K562 (cell line): Measurements from ENCODE around the gene ZCCHC14. TPM values are rescaled to one million over a fixed set of nuclear protein-coding genes. Genes with fewer than 3 reads are reported as not detected.
A peak's percentile ranks its signal among the peaks of the same experiment; 100 is the strongest.

ENCODE experiments used
- ARID3B ChIP-seq: fragments of 250-450 bp; sonication (Bioruptor Pico); IDR thresholded peaks from 2 replicates; pipeline ENCODE4 v1.4.0; 2020; ENCODE audit warnings: borderline replicate concordance
- ETV5 ChIP-seq: sonication (generic); formaldehyde crosslinking; IDR thresholded peaks from 2 replicates; pipeline ENCODE4 v1.4.0; 2020; ENCODE audit warnings: low read depth, mild to moderate bottlenecking, missing genetic modification reagents
- EZH2 ChIP-seq: IDR thresholded peaks from 2 replicates; pipeline ENCODE4 v1.6.1; 2012; ENCODE audit warnings: low read depth, mild to moderate bottlenecking, inconsistent platforms, low read length, borderline replicate concordance
- FOXJ2 ChIP-seq: fragments of 200-800 bp; sonication (Bioruptor generic); IDR thresholded peaks from 2 replicates; pipeline ENCODE4 v1.6.1; 2016; ENCODE audit warnings: missing genetic modification characterization, missing compliant biosample characterization
- HDAC2 ChIP-seq: fragments of 450-650 bp; IDR thresholded peaks from 2 replicates; pipeline ENCODE4 v1.6.1; 2016; ENCODE audit warnings: mild to moderate bottlenecking
- HOXB6 ChIP-seq: fragments of 250-450 bp; sonication (Bioruptor Pico); IDR thresholded peaks from 2 replicates; pipeline ENCODE4 v1.5.1; 2022; ENCODE audit warnings: mild to moderate bottlenecking, borderline replicate concordance
- NCOR1 ChIP-seq: fragments of 450-650 bp; IDR thresholded peaks from 2 replicates; pipeline ENCODE4 v1.6.1; 2016; ENCODE audit warnings: mild to moderate bottlenecking, moderate library complexity
- NFATC3 ChIP-seq: fragments of 450-650 bp; IDR thresholded peaks from 2 replicates; pipeline ENCODE4 v1.6.1; 2017; ENCODE audit warnings: mild to moderate bottlenecking
- THRB ChIP-seq: fragments of 450-650 bp; formaldehyde crosslinking; conservative IDR thresholded peaks from 2 replicates; pipeline ENCODE4 v1.4.0; 2022; ENCODE audit warnings: mild to moderate bottlenecking, missing genetic modification characterization
- ZNF184 ChIP-seq: sonication (generic); formaldehyde crosslinking; IDR thresholded peaks from 2 replicates; pipeline ENCODE4 v1.5.0; 2020; ENCODE audit warnings: missing genetic modification reagents
- polyA plus RNA-seq, 8 experiments: library from polyadenylated mRNA; depleted of rRNA in 4 of 8; stranded (reverse) in 5 of 8; unstranded in 3 of 8; fragments of >200 nt; fragmentation: Nextera tagmentation in 2 of 8; fragmentation: Illumina TruSeq in 1 of 8; extraction: Ambion mirVana in 2 of 8; extraction: Trizol in 1 of 8; gene quantifications; 2 replicates each; pipeline versions ENCODE4 v1.2.1 to v1.2.3, GENCODE V29; 2011 to 2014; ENCODE audit warnings: inconsistent platforms in 1 of 8, missing spikeins in 1 of 8
- total RNA-seq, 7 experiments: library from RNA; depleted of rRNA in 6 of 7; stranded (reverse); fragments of >200 nt in 6 of 7; fragmentation: Illumina TruSeq in 2 of 7; extraction: Trizol in 2 of 7; gene quantifications; 2 replicates each; pipeline versions ENCODE4 v1.2.1 to v1.2.3, GENCODE V29; 2011 to 2021; ENCODE audit warnings: low replicate concordance in 1 of 7
- TF ChIP-seq, protein P1 (sequence below): fragments of 200-600 bp; sonication (generic); IDR thresholded peaks from one replicate; pipeline ENCODE4 v1.6.1; 2012; ENCODE audit warnings: mild to moderate bottlenecking, low read depth, low read length, inconsistent platforms
- TF ChIP-seq, protein P2 (sequence below): sonication (generic); formaldehyde crosslinking; IDR thresholded peaks from 2 replicates; pipeline ENCODE4 v1.8.0; 2022; ENCODE audit warnings: missing genetic modification reagents, mild to moderate bottlenecking, moderate library complexity, borderline replicate concordance

The ZCCHC14 gene
- total and polyA plus RNA-seq, 9 of the 15 experiments (the other 6 are each of a cell fraction or from before 2014, with no cell fraction given) = 1.5 to 12.4 (median 2.9) TPM

DNA sequence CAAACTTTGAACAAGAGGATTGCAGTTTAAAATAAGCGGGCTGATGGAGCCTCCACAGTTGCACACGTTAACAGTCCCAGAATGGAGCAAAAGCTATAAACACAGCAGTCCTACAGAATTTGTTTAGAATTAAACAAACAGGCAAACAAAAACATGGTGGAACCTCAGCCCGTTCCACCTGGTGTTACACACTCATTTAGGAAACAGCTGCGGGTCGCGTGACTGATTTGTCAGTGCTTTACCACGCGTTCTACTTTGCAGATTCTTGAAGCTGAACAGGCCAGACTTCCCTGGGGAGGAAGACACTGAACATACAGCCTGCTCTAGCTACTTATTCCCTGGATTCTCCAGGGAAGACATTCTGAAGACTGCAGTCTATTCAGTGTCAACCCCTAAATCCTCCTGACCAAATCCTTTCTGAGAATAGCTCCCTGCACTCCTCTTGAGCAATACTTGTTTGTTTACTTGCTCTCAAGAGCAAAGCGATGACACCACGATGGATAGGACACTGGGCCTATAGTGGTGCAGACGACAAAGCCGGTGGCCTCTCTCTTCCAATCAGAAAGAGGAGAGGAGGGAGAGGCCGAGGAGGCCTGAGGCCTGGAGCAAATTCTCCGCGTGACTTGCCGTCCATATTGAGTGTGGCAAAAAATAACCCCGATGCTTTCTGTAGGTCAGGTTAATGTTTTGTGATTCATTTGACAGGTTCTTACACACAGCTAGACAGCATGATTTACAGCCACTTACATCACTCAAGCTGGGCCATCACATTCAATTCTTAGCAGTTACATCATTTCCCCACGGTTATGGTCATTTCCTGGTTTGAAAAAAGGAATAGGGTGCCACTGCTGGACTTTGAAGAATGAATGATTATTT, 104.6 kb downstream of the ZCCHC14 start (continued):
- TF ChIP-seq ETV5 (CRISPR knock-in tag) = no peak
- TF ChIP-seq NCOR1 = peak; percentile 84
- no peak for TF ChIP-seq ARID3B (CRISPR knock-in tag)
- peak; percentile 94 for TF ChIP-seq FOXJ2 (tag)
- no peak for TF ChIP-seq ZNF184 (CRISPR knock-in tag)
- no peak for TF ChIP-seq HOXB6
- TF ChIP-seq, protein P1, sequence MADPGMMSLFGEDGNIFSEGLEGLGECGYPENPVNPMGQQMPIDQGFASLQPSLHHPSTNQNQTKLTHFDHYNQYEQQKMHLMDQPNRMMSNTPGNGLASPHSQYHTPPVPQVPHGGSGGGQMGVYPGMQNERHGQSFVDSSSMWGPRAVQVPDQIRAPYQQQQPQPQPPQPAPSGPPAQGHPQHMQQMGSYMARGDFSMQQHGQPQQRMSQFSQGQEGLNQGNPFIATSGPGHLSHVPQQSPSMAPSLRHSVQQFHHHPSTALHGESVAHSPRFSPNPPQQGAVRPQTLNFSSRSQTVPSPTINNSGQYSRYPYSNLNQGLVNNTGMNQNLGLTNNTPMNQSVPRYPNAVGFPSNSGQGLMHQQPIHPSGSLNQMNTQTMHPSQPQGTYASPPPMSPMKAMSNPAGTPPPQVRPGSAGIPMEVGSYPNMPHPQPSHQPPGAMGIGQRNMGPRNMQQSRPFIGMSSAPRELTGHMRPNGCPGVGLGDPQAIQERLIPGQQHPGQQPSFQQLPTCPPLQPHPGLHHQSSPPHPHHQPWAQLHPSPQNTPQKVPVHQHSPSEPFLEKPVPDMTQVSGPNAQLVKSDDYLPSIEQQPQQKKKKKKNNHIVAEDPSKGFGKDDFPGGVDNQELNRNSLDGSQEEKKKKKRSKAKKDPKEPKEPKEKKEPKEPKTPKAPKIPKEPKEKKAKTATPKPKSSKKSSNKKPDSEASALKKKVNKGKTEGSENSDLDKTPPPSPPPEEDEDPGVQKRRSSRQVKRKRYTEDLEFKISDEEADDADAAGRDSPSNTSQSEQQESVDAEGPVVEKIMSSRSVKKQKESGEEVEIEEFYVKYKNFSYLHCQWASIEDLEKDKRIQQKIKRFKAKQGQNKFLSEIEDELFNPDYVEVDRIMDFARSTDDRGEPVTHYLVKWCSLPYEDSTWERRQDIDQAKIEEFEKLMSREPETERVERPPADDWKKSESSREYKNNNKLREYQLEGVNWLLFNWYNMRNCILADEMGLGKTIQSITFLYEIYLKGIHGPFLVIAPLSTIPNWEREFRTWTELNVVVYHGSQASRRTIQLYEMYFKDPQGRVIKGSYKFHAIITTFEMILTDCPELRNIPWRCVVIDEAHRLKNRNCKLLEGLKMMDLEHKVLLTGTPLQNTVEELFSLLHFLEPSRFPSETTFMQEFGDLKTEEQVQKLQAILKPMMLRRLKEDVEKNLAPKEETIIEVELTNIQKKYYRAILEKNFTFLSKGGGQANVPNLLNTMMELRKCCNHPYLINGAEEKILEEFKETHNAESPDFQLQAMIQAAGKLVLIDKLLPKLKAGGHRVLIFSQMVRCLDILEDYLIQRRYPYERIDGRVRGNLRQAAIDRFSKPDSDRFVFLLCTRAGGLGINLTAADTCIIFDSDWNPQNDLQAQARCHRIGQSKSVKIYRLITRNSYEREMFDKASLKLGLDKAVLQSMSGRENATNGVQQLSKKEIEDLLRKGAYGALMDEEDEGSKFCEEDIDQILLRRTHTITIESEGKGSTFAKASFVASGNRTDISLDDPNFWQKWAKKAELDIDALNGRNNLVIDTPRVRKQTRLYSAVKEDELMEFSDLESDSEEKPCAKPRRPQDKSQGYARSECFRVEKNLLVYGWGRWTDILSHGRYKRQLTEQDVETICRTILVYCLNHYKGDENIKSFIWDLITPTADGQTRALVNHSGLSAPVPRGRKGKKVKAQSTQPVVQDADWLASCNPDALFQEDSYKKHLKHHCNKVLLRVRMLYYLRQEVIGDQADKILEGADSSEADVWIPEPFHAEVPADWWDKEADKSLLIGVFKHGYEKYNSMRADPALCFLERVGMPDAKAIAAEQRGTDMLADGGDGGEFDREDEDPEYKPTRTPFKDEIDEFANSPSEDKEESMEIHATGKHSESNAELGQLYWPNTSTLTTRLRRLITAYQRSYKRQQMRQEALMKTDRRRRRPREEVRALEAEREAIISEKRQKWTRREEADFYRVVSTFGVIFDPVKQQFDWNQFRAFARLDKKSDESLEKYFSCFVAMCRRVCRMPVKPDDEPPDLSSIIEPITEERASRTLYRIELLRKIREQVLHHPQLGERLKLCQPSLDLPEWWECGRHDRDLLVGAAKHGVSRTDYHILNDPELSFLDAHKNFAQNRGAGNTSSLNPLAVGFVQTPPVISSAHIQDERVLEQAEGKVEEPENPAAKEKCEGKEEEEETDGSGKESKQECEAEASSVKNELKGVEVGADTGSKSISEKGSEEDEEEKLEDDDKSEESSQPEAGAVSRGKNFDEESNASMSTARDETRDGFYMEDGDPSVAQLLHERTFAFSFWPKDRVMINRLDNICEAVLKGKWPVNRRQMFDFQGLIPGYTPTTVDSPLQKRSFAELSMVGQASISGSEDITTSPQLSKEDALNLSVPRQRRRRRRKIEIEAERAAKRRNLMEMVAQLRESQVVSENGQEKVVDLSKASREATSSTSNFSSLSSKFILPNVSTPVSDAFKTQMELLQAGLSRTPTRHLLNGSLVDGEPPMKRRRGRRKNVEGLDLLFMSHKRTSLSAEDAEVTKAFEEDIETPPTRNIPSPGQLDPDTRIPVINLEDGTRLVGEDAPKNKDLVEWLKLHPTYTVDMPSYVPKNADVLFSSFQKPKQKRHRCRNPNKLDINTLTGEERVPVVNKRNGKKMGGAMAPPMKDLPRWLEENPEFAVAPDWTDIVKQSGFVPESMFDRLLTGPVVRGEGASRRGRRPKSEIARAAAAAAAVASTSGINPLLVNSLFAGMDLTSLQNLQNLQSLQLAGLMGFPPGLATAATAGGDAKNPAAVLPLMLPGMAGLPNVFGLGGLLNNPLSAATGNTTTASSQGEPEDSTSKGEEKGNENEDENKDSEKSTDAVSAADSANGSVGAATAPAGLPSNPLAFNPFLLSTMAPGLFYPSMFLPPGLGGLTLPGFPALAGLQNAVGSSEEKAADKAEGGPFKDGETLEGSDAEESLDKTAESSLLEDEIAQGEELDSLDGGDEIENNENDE = no peak
- 0 out of 2 replicates have a peak, but pooled peaks have one; percentile 12 for TF ChIP-seq NFATC3
- no peak for TF ChIP-seq EZH2
- TF ChIP-seq, protein P2, sequence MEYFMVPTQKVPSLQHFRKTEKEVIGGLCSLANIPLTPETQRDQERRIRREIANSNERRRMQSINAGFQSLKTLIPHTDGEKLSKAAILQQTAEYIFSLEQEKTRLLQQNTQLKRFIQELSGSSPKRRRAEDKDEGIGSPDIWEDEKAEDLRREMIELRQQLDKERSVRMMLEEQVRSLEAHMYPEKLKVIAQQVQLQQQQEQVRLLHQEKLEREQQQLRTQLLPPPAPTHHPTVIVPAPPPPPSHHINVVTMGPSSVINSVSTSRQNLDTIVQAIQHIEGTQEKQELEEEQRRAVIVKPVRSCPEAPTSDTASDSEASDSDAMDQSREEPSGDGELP (CRISPR knock-in tag) = peak; percentile 90; the same call in 1 of the 2 replicates
- no peak for TF ChIP-seq HDAC2
- TF ChIP-seq THRB = no peak
